ENCODE data around the gene TMEM138.

GRCh38 chr11:61345170-61345610, 17.0 kb upstream of the TMEM138 start:
- TF ChIP-seq GATA2 (IDR thresholded peaks at IDR 0.05; ENCODE audit: low read depth, low read length): no peak
- TF ChIP-seq GATA3 (IDR thresholded peaks at IDR 0.05; ENCODE audit: low read depth, low read length): no peak

Measured in SH-SY5Y (cell line).